HG03159 (cell line): ENCODE measurements around the gene KCNQ1.

ENCODE experiments used
- ATAC-seq: cut with Tn5 transposase; IDR thresholded peaks from one replicate; pipeline ENCODE4 v1.9.1; 2021; ENCODE audit warnings: mild to moderate bottlenecking, moderate library complexity; ENCODE audit not compliant: unreplicated experiment

The KCNQ1 gene

DNA sequence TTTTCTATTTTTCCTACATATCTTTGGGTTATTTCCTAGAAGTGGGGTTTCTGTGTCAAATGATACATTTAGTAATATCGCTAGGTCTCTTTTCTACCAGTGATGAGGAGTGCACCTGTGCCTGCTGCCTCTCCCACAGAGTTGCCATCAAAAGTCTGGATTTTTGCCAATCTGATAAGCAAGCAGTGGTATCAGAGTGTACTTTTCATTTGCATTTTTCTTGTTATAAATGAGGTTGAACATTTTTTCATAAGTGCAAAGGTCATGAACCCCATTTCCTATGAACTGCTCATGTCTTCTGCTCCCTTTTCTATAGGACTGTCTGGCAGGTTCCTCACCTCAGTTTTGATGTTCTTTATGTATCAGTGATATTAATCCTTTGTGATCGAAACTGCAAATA, 2.2 kb upstream of the KCNQ1 start:
- ATAC-seq: no peak

DNA sequence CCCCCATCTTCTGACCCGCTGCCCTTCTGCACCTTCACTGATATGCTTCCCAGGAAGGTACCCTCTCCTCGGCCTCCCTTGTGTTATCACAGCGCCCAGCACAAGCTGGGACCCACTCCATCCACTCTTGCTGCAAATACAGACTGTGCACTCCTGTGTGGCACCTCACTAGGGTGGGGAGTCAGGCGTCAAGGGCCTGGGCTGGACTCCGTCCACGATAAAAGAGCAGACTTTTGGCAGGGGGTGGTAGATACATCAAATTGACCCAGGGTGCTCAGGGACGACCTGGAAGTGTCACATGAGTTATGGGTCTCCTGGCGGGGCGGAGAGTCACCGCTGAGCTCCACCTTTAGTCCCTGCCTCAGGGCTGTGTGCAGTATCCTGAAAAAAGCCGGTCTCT, 1.4 kb upstream of the KCNQ1 start:
- no peak for ATAC-seq

DNA sequence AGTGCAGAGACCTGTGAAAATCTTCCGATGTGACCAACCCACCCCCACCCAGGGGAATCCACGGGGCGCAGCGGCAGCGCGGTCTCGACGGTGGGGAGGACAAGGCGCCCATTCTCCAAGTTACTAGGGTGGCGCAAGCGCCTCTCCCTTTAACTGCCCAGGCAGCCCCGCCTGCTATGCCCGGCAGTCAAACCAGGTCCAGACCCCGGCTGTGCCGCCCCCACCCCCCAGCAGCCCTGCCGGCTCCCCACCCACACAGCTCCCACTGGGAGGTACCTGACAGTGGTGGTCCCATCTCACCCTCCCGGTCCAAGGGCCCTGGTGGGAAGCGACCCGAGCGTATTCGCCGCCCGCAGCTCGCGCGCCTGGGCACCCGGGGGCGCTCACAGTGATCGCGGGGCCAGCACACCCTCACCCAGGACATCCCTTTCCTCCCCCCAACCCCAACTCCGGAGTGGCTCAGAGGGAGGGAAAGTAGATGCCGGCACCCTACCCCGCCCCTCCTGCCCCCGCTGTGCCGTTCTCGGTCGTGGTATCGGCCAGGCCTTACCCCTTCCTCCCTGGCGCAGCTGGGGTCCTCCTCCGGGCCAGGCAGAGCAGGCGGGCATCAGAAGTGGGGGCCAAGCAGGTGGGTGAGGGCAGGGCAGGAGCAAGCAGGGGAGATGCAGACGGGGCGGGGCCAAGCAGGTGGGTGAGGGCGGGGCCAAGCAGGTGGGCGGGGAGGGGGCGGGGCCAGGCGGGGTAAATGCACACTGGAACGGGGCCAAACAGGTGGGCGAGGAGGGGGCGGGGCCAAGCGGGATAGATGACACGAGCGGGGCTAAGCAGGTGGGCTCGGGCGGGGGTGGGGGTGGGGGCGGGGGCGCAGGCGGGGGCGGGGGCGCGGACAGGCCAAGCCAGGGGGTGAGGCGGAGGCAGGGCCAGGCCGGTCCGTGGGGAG, 657 bp upstream of the KCNQ1 start, which contains the start of gene TRPM5:
TSS of gene TRPM5 (minus strand) at position 634 of the 940 bp plus-strand sequence. CDS start 21,478 bp downstream, outside the sequence.
- ATAC-seq: no peak

DNA sequence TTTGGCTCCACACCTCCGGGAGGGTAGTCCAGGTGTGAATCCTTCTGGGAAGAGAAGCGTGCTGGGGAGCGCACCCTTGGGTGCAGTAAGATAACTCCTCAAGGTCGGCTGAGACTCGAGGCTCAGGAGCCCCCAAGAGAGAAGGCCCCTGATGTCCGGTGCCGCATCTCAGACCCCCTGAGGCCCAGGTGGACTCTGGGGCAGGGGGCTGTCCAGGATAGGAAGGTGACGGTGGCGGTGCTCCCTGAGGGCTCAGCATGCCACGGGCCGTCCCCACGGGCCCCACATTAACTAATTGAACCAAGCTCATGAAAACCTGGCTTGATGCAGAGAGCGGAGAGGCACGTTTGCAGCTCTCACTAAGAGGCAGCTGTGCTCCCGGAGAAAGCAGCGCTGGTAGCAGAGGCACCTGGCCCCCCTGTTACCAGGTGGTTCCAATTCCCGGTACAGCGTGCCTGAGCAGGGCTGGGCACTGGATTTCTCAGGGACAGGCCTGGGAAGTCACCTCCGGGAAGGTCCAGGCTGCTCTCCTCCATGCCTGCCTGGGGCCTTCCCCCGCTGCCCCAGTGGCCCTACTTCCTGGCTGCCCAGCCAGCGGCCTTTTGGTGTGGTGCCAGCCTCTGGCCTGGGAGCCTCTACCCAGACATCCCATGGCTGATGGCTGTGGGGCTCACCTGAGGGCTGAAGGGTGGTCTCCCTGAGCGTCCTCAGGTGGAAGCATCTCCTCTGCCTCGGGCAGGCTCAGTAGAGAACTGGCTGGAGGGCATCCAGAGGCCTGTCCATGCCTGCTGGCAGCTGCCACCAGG, 1.1 kb downstream of the KCNQ1 start:
- ATAC-seq: no peak

DNA sequence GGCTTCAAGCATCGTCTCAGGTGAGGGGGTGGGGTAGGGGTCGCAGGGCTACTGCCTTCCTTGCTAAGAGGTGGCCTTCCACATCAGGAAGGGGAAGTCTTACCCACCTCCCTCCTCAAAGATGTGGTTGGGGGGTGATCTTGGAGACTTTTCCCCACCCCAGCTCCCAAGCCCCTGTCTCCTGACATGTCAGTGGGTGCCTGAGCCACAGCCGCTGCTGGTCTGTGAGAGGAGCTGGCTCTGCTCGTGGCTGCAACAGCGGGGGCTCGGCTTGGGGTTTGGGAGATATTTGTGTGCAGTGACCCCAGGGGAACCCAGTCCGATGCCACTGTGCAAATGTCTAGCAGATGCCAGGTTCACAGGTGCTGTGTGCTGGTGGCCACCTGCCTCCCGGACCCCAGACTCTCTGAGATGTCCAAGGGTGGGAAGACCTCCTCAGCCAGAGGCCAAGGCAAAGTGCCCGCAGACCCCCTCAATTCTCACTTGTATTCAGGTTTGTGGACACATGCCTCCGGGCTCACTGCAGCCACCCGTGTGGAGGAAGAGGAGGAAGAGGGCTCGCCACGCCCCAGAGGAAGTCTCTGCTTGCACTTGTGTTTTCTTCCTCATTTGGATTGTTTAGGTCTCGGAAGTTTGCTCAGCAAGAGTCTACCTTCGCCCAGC, 1.9 kb downstream of the KCNQ1 start:
- no peak for ATAC-seq

DNA sequence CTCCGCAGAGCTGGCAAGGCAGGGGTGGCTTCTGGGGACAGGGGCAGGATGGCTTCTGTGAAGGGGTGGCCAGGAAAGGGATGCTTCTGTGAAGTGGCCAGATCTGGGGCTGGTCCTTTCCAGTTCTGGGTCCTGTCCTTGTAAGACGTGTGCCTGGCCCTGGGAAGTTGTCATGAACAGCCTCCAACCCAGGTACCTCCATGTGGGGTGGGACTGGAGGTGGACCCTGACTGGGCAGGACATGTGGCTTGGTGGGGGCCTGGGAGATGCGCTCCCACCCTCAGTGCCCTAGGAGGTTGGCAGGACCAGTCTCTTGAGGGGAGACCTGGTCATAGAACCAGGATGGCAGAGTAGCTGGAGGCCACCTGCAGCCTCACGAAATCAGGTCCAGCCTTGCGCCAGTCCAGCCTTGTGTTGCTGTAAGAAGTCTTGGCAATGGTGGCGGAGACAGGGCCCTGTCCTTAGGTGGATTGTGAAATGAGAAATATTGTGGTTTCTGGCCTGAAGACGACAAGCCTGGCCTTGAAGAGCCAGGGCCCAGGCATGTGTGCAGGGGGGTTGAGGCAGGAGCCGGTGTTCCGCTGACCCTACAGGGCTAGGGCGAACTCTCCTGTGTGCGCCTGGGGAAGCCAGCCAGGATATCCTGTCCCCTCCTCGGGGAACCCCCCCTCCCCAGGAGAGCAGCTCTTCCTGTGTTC, 2.6 kb downstream of the KCNQ1 start:
- ATAC-seq: no peak

DNA sequence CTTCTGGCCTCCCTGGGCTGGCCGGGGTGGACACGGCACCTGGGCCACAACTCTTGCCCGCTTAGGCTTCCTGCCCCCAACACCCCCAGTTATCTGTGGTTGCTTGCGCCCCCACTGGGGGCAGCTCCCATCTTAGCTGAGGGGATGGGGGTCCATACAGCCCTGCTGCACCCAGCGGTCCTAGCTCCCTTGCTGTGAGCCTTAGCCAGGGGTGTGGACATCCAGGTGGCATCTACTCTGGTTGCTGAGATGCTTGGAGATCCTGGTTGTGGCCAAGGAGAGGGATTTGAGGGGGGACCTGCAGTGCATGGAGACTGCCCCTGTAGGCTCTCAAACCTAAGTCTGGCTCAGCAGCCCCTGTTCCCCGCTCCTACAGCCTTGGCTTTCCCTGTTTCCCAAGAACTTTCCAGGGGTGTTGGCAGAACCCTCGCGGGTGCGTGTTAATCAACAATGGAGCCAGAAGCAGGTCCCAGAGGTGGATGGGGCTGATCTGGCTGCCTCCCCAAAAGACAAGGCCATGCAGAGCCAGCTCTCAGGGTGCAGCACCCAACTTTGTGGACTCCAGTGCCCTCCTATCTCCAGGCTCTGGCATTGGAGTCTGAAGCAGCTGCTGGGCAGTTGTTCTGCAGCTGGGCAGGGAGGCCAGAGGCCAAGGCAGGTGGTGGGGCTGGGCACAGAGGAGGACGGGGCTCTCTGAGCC, 3.3 kb downstream of the KCNQ1 start:
- ATAC-seq: no peak

DNA sequence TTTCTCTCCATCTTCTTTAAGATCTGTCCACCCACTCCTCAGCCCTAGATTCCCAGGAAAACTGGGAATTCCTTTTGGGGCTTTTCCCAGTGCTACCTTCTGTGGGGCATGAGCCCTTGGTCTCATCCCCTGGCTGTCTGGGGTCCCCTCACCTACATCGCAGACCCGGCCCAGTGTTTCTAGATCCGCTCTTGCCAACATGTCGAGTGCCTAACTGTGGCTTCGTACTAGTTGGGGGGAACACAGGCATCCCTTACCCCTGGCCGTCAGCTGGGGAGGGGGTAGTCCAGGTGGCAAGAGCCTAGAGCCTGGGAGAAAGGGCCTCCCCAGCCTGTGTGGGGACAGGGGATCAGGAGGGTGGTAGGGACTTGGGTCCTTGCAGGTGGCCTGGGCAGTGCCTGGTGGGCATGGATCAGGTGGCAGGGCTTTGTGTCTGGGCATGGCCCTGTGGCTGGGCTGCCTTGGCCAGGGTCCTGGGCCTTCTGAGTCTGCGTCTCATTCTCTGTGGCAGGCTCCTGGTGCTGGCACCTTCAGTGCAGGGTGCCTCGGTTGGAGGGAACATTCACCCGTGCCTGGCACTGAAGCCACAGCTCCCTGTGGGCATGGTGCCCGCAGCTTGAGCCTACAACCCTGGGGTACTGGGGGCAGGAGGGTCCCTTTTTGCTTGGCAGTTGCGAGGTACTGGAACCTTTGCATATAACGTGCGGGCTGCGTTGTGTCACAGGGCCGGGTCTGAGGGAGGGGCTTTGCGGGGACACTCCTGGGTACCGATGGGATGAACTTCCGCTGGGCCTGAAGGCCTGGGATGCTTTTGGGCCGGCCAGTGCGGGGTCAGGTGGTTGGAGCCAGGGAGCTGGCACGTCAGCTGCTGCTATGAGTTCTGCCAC, 4.1 kb downstream of the KCNQ1 start:
- ATAC-seq: no peak

DNA sequence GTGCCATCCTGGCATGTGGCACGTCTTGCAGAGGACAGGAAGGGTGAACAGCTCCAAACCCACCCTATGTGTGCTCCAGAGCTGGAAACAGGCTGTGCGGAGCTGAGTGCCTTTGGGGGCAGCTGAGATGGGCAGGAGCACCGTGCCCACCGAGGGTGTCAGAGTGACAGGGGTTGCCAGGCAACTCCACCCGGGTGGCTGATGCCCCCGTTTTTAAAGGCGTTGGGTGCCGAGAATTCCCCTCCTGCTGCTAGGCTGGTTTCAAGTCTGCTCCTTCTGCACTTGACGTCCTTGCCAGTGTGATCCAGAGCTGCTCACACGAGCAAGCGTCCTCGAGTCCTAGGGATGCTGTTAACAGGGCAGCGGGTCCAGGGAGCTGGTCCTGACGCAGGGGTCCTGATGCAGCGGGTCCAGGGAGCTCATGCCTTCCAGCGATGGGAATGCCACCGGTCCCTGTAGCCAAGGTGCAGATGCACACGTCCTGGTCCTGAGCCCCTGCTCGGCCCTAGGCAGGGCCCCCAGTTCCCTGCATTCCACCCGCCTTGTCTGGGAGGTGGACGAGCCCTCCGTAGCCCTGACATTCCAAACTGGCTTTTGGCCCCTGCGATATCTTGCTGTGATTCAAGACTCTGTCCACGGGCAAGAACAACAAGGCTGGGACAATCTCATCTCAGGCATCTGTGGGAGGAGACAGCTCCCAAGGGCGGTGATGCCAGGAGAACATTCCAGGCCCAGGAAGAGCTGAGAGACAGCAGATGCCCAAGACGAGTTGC, 4.9 kb downstream of the KCNQ1 start:
- ATAC-seq: no peak

DNA sequence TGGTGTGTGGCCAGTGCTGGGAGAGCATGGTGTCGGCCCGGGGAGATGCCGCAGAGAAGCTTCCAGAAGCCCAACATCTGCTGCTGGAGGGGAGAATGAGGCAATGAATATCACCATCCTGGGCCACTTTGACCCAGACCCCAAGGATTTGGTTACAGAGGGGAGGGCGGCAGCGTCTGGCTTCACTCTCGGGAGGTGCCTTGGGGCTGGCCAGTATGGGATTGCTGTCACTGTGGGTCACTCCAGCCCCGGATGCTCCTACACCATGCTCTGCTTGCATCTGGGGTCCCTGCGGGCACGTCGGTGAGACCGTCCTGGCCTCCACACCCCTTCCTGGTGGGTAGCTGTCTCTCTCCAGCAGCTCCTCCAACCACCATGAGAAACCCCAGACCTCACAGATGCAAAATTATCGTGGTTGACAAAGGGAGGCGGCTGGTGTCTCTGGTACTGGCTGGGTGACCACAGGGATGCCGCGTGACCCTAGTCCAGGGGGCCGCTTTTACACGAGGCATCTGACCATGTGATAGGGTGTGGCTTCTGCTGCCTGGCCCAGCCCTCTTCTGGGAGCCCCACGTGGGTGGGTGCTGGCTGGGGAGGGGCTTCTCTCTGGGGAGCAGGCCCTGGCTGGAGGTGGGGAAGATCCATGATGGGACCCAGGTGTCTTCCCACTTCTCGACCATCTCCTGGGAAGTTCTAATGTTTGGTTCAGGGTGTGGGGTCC, 5.7 kb downstream of the KCNQ1 start:
- no peak for ATAC-seq

DNA sequence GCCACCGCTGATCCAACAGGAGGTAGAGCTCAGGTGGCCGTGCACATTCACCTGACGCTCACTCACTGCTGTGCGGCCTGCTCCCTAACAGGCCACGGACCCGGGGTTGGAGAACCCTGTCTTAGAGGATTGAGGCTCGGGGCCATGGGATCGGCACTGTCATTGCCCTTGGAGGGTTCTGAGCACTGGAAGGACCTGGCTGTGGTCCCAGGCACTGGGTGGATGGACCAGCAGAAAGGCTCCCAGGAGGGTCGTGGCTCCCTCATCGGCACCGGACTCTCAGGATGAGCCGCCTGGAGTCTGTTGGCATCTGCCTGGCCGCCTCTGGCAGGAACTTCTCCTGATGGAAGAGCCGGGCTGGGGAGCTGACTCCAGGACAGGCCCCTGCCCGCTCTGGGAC, 6.5 kb downstream of the KCNQ1 start:
- no peak for ATAC-seq

DNA sequence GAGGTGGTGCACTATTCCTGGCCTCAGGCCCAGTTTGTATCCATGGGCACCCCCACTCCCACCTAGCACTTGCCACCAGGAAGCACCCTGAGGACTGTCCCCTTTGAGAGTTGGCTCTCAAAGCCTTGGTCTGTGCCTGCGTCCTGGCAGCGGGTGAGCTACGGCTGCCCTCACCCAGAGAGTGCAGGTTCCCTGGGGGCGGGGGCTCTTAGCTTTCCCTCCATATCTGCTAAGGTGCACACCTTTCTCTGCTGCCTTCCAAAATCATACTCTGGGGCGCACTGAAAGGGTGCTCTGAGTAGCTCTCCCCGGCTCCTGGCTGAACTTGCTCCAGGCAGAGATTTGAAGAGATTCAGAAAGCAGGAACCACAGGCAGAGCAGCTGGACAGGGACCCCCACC, 7.1 kb downstream of the KCNQ1 start:
- ATAC-seq: no peak

DNA sequence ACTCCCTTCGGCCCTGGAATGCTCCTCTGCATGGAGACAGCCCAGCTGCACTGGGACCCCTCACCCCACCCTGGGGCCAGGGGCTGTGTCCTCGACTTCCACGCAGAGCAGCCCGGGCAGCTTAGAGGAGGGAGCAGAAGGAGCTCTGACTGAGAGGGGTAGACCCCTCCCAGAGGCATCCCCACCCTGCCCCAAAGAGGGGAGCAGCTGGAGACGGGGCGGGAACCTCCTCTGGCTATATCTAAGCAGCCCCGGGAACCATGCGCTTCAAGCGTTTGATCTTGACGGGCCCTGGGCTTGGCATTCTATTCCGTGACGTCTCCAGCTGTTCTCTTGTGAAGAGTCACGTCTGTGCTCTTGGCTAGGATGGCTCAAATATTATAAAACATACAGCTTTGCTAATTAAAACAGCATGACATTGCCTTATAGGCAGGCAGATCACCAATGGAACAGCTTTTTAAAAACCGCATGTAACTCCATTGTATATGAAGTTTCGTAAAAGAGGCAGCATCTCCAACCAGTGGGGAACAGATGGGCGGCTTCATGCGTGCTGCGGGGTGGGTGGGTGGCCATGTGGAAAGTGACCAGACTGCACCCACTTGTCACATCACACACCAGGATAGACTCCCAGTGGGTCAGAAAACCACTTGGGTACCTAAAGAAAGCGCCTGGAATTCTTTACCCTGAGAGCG, 7.7 kb downstream of the KCNQ1 start:
- no peak for ATAC-seq

DNA sequence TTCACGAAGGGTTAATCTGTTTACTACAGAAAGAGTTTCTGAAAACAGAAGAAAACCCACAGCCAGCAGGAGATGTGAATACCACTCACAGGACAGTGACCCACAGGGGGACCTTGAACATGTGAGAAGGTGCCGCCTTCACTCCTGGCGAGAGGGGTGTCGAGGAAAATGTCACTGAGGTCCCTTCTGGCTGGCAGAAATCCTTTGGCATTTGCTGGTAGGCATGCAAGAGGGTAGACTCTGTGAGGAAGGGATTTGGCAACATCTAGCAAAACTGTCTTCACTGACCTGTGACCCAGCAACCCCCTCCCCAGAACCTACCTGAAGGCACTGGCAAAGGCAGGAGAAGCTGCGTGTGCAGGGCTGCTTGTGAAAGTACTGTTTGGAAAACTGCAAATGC, 8.6 kb downstream of the KCNQ1 start:
- no peak for ATAC-seq

DNA sequence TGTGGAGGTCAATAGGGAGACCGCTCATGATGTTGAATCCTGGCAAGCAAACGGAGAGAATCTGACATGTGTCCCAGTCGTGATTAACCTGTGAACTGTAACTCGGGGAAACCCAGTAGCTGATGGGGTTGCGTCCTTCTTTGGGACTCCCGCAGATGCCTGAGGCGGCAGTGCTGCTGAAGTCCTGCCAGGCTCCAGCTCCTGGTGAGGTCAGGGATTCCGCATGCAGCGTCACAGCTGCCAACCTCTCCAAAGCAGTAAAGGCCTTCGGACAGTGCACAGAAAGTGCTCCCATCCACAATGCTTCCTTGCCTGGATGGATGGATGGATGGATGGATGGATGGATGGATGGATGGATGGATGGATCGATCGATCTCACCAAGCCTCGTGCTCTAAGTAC, 13.5 kb downstream of the KCNQ1 start:
- no peak for ATAC-seq

DNA sequence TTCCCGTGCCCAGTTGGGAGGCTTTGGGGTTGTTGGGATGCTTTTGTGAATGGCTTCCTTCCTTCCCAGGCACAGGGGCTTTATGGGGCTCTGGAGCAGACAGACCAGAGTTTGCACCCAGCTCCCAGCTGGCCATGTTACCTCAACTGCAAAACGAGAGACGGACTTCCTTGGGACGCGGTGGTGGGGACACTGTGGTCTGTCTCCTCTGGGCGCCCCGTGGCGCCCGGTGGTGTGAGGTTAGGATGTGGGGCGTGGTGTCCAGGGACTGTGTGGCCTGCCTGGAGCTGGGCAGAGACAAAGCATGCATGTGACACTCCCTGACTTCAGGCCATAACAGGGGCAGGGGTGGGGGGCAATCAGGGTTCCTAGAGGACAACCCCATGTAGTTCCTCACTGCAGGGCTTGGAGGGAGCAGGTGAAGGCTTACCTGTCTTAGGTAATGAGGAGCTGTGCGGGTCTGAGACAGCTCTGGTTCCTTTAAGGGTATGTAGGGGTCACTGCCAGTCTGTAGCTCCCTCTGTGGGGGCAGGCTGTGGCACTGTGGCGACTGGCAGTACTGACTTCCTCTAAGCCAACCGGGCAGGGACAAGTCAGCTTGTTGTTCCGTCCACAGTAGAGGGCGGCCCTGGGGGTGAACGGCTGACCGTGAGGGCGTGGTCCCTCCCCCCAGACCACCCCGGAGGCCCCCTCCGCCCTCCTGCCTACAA, 14.4 kb downstream of the KCNQ1 start:
- ATAC-seq: no peak
